RWPE2 (cell line): ENCODE results near the gene TCF3.
A peak's percentile ranks its signal among the peaks of the same experiment; 100 is the strongest.

Experiments
- ATAC-seq: fragments of 200-7000 bp; cut with Tn5 transposase; 3 replicates; pipeline ENCODE4 v1.9.1; 2021; ENCODE audit warnings: low read depth
- DNase-seq: peaks from one replicate; pipeline ENCODE4 v3.0.0-alpha.2; 2020; ENCODE audit warnings: low spot score
- H3K27ac ChIP-seq: fragments of 450-650 bp; 2 replicates; pipeline ENCODE4 v1.5.1; 2017; ENCODE audit warnings: mild to moderate bottlenecking; ENCODE audit not compliant: poor library complexity, severe bottlenecking
- H3K27me3 ChIP-seq: fragments of 250-450 bp; sonication (Bioruptor Pico); 2 replicates; pipeline ENCODE4 v1.5.1; 2021; ENCODE audit warnings: mild to moderate bottlenecking, moderate library complexity; ENCODE audit not compliant: insufficient read depth, poor library complexity, severe bottlenecking
- H3K36me3 ChIP-seq: fragments of 250-450 bp; sonication (Bioruptor Pico); 2 replicates; pipeline ENCODE4 v1.5.1; 2020; ENCODE audit warnings: low read depth, mild to moderate bottlenecking, moderate library complexity
- H3K4me1 ChIP-seq: fragments of 250-450 bp; sonication (Bioruptor Pico); 2 replicates; pipeline ENCODE4 v1.5.1; 2021; ENCODE audit warnings: mild to moderate bottlenecking, moderate library complexity; ENCODE audit not compliant: insufficient read depth, poor library complexity, severe bottlenecking
- H3K4me3 ChIP-seq: fragments of 250-450 bp; sonication (Bioruptor Pico); 2 replicates; pipeline ENCODE4 v1.5.1; 2021; ENCODE audit warnings: mild to moderate bottlenecking, moderate library complexity; ENCODE audit not compliant: severe bottlenecking
- H3K9me3 ChIP-seq: fragments of 250-450 bp; sonication (Bioruptor Pico); 2 replicates; pipeline ENCODE4 v1.5.1; 2021; ENCODE audit warnings: mild to moderate bottlenecking, moderate library complexity; ENCODE audit not compliant: severe bottlenecking
- TF ChIP-seq, protein P1 (sequence below): fragments of 450-650 bp; IDR thresholded peaks from one replicate; pipeline ENCODE4 v1.5.1; 2017; ENCODE audit warnings: mild to moderate bottlenecking, moderate library complexity; ENCODE audit not compliant: poor library complexity, severe bottlenecking

TCF3 gene

DNA sequence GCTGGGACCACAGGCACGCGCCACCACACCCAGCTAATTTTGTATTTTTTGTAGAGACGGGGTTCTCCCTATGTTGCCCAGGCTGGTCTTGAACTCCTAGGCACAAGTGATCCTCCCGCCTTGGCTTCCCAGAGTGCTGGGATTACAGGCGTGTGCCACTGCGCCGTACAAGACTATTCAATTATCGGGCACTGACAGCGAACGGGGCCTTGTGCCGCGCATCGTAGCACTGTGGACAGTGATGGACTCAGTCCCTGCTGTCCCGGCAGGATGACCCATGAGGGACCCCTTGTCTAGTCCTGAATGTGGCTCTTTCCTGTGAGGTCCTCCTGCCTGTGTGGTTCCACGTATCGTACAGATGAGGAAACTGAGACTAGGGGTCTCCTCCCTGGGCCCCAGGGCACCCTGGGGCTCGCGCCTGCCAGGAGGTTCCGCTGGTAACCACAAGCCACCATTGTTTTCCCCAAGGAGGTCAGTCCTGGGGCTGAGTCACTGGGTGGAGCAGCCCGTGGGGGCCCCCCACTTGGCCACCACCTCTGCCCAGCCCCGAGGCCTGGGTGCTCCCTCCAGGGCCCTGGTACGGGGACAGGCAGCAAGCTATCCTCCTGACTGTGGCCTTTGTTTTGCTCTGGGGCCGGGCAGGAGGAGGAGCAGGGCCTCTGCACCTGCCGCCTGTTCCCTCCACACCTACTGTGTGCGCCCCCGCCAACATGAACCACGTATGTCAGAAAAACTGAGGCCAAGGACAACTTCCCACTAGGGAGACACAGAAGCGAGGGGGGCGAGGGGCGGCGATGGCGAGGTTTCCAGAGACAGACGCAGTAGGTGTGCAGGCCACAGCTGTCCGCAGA is 2.9 kb upstream of the TCF3 start:
- H3K4me1 ChIP-seq: no peaks in the 10 kb centered on the region
- TF ChIP-seq, protein P1, sequence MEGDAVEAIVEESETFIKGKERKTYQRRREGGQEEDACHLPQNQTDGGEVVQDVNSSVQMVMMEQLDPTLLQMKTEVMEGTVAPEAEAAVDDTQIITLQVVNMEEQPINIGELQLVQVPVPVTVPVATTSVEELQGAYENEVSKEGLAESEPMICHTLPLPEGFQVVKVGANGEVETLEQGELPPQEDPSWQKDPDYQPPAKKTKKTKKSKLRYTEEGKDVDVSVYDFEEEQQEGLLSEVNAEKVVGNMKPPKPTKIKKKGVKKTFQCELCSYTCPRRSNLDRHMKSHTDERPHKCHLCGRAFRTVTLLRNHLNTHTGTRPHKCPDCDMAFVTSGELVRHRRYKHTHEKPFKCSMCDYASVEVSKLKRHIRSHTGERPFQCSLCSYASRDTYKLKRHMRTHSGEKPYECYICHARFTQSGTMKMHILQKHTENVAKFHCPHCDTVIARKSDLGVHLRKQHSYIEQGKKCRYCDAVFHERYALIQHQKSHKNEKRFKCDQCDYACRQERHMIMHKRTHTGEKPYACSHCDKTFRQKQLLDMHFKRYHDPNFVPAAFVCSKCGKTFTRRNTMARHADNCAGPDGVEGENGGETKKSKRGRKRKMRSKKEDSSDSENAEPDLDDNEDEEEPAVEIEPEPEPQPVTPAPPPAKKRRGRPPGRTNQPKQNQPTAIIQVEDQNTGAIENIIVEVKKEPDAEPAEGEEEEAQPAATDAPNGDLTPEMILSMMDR: no peak
- no peak overlapping the region for H3K27ac ChIP-seq
- ATAC-seq: no peak
- H3K9me3 ChIP-seq: no peaks in the 10 kb centered on the region
- H3K27me3 ChIP-seq: no peaks in the 10 kb centered on the region
- DNase-seq: peak; percentile 47
- H3K4me3 ChIP-seq: no peak overlapping the region
- H3K36me3 ChIP-seq: no peaks in the 10 kb centered on the region

DNA sequence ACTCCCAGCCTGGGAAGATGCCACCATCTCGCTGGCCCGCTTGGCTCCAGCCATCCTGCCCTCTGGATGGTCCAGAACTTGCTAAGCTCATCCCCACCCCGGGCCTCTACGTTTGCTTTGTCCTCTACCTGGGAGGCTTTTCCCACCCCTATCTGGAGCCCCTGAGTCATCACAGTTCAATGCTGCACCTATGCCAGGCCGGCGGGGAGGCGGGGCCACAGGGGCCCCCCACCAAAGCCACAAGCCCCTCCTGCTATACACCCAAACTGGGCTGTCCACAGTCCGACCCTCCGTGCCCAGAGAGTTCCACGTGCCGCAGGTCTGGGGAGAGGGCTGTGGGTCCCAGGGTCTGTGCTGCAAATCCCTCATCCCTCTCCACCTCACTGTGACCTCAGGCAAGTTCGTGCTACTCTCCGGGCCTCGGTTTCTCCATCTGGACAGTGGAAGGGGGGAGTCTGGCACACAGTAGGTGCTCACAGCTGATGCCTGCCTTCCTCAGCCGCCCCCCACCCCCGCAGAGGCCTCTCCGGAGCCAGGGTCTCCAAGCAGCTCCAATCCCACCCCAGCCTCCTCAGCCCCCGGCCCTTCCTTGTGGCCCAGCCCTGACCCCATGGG is 1.9 kb upstream of the TCF3 start:
- DNase-seq: peak; percentile 35
- Histone ChIP-seq H3K27me3 (no peaks in the 10 kb centered on the region), H3K4me1 (no peaks in the 10 kb centered on the region), H3K27ac (no peak overlapping the region), H3K9me3 (no peaks in the 10 kb centered on the region), H3K36me3 (peaks cover 10% of the 10 kb centered on the region), H3K4me3 (no peak overlapping the region)
- no peak for ATAC-seq
- TF ChIP-seq, protein P1: no peak

DNA sequence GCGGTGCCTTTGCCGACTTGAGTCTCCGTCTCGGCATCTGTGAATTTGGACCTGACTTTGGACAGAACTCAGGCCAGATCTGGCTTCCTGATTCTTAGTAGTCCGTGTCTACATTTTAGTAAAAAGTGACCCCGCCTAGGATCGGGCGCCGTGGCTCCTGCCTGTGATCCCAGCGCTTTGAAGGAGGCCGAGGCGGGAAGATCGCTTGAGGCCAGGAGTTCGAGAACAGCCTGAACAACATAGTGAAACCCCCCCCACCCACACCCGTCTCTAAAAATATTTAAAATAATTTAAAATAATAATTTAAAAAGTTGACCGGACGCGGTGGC is 849 bp upstream of the TCF3 start:
- Histone ChIP-seq H3K4me1 (no peaks in the 10 kb centered on the region), H3K9me3 (no peaks in the 10 kb centered on the region), H3K27ac (peak overlapping the region; percentile 66), H3K36me3 (peaks cover 19% of the 10 kb centered on the region), H3K4me3 (peak overlapping the region; percentile 52), H3K27me3 (no peaks in the 10 kb centered on the region)
- ATAC-seq (no peak), DNase-seq (no peak)
- TF ChIP-seq, protein P1: no peak

DNA sequence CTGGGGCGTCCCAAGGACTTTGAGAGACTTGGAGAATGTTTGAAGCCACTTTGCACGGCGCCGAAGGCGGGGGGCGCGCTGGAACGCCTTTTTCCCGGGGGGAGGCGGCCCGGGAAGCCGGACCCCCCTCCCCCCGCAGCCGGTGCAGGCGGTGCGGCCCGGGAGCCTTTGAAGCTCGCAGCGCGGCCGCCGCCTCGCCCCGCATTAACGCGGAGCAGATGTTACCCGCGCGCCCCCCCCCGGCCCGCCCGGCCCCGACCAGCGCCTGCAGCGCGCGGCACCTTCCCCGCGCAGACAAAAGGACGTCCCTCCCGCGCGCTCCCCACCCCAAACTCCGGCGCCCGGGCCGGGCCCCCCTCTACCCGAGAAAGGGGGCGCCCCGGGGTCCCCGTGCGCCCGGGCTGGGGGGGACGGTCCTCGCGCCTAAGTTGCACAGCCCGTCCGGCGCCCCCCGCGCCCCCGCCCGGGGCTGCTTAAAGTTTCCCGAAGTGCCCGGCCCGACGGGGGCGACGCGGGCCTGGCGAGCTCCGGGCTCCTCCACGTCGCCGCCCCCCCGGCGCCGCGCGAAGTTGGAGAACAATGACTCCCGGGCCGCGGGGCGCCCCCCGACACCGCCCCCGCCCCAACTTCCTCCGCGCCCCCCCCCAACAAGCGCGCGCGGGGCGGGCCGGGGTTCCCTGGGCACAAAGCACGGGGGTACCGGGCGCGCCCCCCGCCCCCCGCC is 685 bp downstream of the TCF3 start:
- Histone ChIP-seq H3K27me3 (no peaks in the 10 kb centered on the region), H3K9me3 (no peaks in the 10 kb centered on the region), H3K4me1 (no peaks in the 10 kb centered on the region), H3K27ac (peak overlapping the region; percentile 66), H3K36me3 (peaks cover 19% of the 10 kb centered on the region), H3K4me3 (peak overlapping the region; percentile 96)
- no peak for DNase-seq
- ATAC-seq: no peak
- TF ChIP-seq, protein P1: no peak
